Measurements from ENCODE around the gene CFAP20DC.

DNA sequence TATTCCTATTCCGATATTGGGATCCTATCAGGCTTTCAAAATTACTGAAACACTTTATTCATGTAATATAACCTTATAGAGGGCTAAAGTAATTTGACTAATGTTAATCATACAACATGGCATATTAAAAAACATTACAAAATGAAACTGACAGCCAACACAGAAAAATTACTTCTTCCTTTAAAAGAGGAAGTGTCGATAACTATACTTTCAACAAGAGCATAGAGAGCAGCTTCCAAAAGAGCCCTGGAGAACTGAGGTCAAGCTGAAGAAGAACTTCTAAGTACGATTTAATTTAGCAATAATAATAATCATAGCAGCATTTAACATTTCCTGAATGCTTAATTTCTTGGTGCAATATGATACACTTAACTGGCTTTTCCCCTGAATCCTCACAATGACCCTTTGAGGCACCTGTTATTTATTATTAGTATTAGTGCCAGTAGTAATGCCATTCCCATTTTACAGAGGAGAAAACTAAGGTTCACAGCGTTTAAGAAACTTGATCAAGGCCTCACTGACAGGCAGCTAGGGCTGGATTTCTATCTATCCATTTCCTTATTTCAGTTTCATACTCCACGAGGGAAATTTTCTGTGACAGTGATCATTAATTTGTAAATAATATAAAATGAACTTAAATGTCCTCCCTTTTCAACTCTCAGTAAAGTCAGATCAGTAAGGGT is 181.6 kb downstream of the CFAP20DC start:
- TF ChIP-seq, protein P1, sequence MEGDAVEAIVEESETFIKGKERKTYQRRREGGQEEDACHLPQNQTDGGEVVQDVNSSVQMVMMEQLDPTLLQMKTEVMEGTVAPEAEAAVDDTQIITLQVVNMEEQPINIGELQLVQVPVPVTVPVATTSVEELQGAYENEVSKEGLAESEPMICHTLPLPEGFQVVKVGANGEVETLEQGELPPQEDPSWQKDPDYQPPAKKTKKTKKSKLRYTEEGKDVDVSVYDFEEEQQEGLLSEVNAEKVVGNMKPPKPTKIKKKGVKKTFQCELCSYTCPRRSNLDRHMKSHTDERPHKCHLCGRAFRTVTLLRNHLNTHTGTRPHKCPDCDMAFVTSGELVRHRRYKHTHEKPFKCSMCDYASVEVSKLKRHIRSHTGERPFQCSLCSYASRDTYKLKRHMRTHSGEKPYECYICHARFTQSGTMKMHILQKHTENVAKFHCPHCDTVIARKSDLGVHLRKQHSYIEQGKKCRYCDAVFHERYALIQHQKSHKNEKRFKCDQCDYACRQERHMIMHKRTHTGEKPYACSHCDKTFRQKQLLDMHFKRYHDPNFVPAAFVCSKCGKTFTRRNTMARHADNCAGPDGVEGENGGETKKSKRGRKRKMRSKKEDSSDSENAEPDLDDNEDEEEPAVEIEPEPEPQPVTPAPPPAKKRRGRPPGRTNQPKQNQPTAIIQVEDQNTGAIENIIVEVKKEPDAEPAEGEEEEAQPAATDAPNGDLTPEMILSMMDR (IDR thresholded peaks at IDR 0.05), result no peak
- TF ChIP-seq POLR2A (IDR thresholded peaks at IDR 0.05), result no peak
